AG04449 (cell line): ENCODE data around the gene ZSCAN4.

Experiments used
- CTCF ChIA-PET: fragments of 350-600 bp; formaldehyde crosslinking; extraction: SDS; loops from one replicate; lab custom pipeline; 2021; ENCODE audit warnings: antibody characterized with exemption; lab: Yijun Ruan, JAX
- POLR2A ChIA-PET: fragments of 400-600, 350-600 bp; formaldehyde crosslinking; extraction: SDS; loops from one replicate; lab custom pipeline; 2020; ENCODE audit warnings: antibody characterized with exemption, inconsistent platforms; lab: Yijun Ruan, JAX
- DNase-seq: peaks from one replicate; pipeline ENCODE4 v3.0.0-alpha.2; 2010; ENCODE audit warnings: low read depth, low spot score
- H3K4me3 ChIP-seq: 2 replicates; pipeline ENCODE4 v1.5.1; 2011; ENCODE audit warnings: low read depth, mild to moderate bottlenecking, control low read depth, low read length
- CTCF ChIP-seq: IDR thresholded peaks from one replicate; pipeline ENCODE4 v1.5.1; 2011; ENCODE audit warnings: mild to moderate bottlenecking, moderate library complexity, low read length, control low read depth, inconsistent platforms; ENCODE audit not compliant: insufficient read depth; ENCODE audit errors: missing control alignments

ZSCAN4 gene

GRCh38 chr19:57688011-57688763 lies 19.5 kb downstream of the ZSCAN4 start:
- ChIA-PET CTCF (no interaction called here), POLR2A (no interaction called here)
- no peak overlapping the region for H3K4me3 ChIP-seq
- DNase-seq: no peak
- no peak for TF ChIP-seq CTCF

GRCh38 chr19:57689750-57690149 lies 21.0 kb downstream of the ZSCAN4 start:
- POLR2A ChIA-PET: no interaction called here
- TF ChIP-seq CTCF: no peak
- H3K4me3 ChIP-seq: no peak overlapping the region
- DNase-seq: no peak
- CTCF ChIA-PET: no interaction called here

- no peak for TF ChIP-seq CTCF
- DNase-seq: no peak
- H3K4me3 ChIP-seq: no peak overlapping the region
- CTCF ChIA-PET: no interaction called here
- POLR2A ChIA-PET: no interaction called here
These were observed 32.9 kb downstream of the ZSCAN4 start for GRCh38 chr19:57701625-57702024.

- TF ChIP-seq CTCF: no peak
- ChIA-PET CTCF (no interaction called here), POLR2A (no interaction called here)
- DNase-seq: no peak
- H3K4me3 ChIP-seq: no peak overlapping the region
These were observed 37.6 kb downstream of the ZSCAN4 start for GRCh38 chr19:57706346-57706745.

GRCh38 chr19:57708641-57709361 lies 40.1 kb downstream of the ZSCAN4 start, which contains the start of gene ZNF154:
Gene ZNF154 (minus strand): TSS chr19:57709204. CDS start chr19:57708971, 233 bp downstream.
- CTCF ChIA-PET: no interaction called here
- DNase-seq: no peak
- peak within 1 kb of the TSS; percentile 85 for H3K4me3 ChIP-seq
- TF ChIP-seq CTCF: no peak
- POLR2A ChIA-PET: interaction anchor here (0.7 to 1.3 kb wide), 4 partner anchors 12 to 111 kb away, joined by 3 to 7 read pairs (median 3); partner anchors contain the start of genes ZNF211 and ZNF671

GRCh38 chr19:57709616-57710015 lies 40.9 kb downstream of the ZSCAN4 start:
- ChIA-PET CTCF (no interaction called here), POLR2A (interaction anchor here (0.8 to 0.9 kb wide), 2 partner anchors 76 to 110 kb away, joined by 3 read pairs; partner anchors contain the start of gene ZNF211)
- DNase-seq: no peak
- TF ChIP-seq CTCF: no peak
- H3K4me3 ChIP-seq: no peak overlapping the region; the same call in 1 of the 2 replicates
